Measurements from ENCODE around the gene VGLL2.

The VGLL2 gene

DNA sequence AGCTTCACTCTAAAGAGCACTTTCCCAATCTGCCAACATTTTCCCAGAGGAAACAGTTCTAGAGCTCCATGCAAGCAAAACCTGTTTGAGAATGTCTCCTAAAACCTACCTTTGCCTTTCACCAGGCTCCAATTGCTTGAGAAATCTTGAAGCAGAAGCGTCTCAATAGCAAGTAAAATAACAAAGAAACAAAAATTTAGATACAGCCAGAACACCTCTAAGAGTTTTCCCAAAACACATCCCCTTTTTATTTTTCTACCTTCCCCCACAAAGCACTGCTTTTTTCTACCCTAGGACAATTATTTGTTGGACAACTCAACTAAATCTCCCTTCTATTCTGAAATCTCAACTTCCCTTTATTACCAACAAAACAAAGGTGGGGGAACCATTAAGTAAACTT, 3.6 kb downstream of the VGLL2 start:
- DNase-seq (ENCODE audit: low read depth, low spot score) = no peak

DNA sequence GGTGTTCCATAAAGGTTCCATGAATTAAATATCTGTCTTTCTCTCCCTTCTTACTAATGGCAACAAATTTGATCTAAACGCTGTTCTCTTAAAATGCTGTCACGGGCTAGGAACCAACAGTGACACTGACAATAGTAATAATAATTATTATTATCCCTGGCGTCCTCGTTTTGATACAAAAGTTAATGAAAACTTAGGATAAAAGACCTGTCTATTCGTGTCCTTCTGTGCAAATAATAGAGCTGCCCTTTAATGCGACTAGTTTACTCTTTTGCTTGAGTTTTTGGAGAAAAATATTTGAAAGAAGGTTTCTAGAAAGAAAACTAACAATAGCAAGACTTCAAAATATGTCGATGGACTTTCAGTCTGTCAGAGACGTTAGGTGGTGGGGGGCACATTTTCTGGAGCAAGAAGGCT, 4.3 kb downstream of the VGLL2 start:
- no peak for DNase-seq (ENCODE audit: low read depth, low spot score)

DNA sequence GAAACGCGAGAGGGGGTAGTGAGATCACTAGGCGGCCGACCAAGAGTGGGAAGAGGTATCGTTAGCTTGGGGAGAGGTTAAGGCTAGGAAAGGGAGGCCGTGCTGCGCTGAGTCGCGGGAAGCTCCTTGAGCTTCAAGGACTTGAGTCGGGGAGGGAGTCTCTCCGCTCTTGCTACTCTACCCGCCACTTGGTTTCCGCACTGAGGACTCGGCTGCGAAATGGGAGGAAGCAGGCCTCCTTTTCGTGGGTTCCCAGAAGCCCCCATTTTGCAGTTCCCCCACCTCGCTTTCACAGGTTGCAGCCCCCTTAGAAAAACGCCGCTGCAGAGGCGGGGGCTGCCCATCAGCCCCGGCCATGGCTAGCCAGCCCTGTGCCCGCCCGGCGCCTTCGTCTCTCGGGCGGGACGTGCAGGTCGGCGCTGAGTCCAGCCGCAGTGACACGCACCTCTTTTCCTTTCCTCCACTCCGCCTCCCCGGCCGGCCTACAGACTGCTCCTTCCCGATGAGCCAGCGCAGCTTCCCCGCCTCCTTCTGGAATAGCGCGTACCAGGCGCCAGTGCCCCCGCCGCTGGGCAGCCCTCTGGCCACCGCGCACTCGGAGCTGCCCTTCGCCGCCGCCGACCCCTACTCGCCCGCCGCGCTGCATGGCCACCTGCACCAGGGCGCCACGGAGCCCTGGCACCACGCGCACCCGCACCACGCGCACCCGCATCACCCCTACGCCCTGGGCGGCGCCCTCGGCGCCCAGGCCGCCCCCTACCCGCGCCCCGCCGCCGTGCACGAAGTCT, 4.9 kb downstream of the VGLL2 start:
- no peak for DNase-seq (ENCODE audit: low read depth, low spot score)

DNA sequence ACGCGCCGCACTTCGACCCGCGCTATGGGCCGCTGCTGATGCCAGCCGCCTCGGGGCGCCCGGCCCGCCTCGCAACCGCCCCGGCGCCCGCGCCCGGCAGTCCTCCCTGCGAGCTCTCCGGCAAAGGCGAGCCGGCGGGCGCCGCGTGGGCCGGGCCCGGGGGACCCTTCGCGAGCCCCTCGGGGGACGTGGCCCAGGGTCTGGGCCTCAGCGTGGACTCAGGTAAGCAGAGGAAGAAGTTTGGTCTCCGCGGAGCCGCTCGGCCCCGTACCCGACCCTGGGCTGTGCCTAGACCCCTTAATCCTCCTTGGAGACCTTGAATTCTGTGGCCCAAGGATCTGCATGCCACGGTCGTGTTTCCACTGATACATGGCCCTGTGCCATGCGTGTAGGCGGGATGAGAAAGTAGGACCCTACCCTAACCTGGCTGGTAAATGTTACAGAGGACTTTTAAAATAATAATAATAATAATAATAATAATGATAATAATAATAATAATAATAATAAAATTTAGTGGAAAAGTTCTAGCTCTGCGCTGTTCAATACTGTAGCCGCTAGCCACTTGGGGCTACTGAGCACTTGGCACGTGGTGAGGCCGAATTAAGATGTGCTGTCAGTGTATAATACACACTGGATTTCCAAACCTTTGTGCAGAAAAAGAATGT, 5.6 kb downstream of the VGLL2 start:
- no peak for DNase-seq (ENCODE audit: low read depth, low spot score)

- DNase-seq (ENCODE audit: low read depth, low spot score) = no peak
Observed at GRCh38 chr6:117272032-117272866, 6.9 kb downstream of the VGLL2 start.

DNA sequence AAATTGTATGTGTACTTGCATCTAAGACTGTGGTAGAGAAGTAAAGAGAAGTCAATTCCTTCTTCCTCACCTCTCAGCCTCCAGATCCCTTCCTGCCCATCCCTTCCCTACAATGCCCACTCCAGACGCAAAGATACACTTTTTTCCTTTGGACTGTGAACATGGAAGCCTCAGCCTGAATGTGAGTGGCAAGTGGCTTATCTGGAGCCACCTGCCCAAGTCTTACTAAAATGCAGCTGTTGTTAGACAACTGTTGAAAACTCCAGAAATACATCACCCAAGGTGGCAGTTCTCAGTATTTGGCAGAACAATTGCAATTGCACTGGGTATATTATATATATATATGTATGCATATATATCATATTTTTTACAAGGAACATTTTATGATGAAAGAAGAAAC, 7.5 kb downstream of the VGLL2 start:
- no peak for DNase-seq (ENCODE audit: low read depth, low spot score)

DNA sequence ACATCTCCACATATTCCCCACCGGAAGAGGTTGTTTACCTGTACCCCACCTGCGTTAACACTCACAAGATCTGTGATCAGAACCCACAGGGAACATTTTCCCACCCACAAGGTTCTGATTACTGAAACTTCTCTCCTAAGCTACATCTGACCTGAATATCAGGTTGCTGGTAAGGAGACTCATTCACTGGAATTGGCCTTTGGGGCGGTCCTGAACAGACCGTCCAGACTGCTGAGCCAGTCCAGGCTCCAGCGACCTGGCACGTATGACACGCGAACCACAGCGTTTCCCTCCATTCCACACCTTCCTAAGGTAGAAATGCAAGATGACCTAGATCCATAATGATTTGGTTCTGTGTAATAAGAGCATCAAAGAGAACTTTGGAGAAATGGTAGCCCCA, 9.8 kb downstream of the VGLL2 start:
- no peak for DNase-seq (ENCODE audit: low read depth, low spot score)

GRCh38 chr6:117275711-117276110, 10.4 kb downstream of the VGLL2 start:
- no peak for DNase-seq (ENCODE audit: low read depth, low spot score)

- no peak for DNase-seq (ENCODE audit: low read depth, low spot score)
Observed at GRCh38 chr6:117276778-117277316, 11.5 kb downstream of the VGLL2 start.

- DNase-seq (ENCODE audit: low read depth, low spot score) = no peak
Observed at GRCh38 chr6:117280922-117281321, 15.6 kb downstream of the VGLL2 start.

DNA sequence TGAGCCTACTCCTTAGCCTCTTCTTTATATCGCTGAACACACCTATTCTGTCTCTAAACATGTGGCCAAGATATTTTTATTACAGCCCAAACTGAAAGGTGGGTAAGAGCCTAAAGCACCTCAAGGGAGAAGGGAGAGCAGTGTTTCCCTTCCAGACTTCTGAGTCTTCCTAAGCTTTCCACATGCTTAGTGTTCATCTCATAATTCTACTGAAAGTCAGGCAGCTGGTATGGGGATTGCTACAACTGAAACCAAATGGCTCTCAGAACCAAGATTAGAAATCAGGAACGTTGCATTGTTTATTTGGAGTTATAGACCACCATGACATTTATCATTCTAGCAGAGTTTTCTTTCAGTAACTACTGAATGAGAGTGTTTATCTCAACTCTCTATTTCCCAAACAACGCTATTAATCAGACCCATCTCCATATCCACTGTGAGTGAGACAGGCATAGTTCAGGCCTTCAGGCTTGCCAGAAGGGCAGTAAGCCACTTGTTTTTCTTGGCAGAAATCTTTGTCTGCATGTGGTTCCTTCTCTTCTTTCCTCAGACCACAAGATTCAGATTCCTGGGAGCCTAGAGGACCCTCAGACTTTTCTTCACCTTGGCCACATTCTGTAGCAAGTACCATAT, 22.8 kb downstream of the VGLL2 start:
- DNase-seq (ENCODE audit: low read depth, low spot score) = no peak

DNA sequence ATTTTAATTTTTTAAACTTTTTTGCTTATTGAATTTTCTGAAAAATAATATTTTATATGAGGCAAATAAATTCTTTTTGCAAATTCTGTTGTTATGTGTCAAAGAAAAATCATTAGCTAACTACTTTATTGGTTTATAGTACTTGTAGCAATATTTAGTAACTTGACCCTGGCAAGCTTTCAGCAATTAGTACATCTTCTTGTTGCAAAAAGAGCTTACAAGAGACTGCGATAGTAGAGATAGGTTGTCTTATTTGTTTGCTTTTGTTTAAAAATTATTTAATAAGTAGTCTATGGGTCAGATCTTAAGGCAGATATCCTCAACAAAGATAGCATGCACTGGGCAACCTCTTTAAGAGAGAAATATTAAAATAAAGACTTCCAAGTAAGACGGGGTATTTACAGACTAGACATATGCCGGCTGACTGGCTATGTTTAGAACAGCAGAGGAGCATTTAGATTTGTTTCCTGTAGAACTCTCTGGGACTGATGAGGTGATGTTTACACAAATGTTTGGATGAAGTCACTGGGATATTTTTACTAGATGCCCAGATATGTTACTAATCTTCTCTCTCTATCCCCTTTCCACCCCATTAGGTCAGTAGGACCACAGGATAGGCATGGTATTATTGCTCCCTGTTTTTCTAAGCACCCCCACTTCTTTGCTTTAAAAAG, 25.0 kb downstream of the VGLL2 start:
- no peak for DNase-seq (ENCODE audit: low read depth, low spot score)

DNA sequence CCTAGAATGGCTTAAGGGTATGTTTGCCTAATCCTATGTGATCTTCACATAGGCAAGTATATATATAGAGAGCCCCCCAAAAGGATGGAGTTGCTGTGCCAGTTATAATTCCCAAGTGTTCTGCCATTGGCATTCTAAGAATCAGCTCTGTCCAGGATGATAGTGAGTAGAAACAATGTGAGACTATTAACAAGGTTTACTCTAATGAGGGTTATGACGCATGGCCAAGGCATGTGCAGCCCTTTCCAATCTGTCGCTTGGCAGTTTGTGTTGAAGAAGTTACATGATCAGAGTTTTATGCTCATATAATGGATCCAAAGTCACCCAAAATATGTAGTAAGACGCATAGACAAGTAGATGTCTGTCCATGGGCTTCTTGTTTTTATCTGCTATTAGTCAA, 33.6 kb downstream of the VGLL2 start:
- no peak for DNase-seq (ENCODE audit: low read depth, low spot score)

- no peak for DNase-seq (ENCODE audit: low read depth, low spot score)
Observed at GRCh38 chr6:117303323-117303722, 38.0 kb downstream of the VGLL2 start.

DNA sequence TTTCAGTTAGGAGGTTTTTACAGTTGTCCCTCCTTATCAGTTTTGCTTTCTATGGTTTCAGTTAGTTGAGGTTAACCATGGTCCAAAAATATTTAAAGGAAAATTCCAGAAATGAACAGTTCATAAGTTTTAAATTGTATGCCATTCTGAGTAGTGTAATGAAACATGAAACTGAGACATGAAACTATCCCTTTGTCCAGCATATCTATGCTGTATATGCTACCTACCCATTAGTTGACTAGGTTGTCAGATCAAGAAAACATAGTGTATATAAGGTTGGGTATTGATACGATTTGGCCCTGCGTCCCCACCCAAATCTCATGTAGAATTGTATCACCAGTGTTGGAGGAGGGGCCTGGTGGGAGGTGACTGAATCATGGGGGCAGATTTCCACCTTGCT, 39.1 kb downstream of the VGLL2 start:
- no peak for DNase-seq (ENCODE audit: low read depth, low spot score)

- DNase-seq (ENCODE audit: low read depth, low spot score) = no peak
Observed at GRCh38 chr6:117306227-117306790, 41.0 kb downstream of the VGLL2 start.

DNA sequence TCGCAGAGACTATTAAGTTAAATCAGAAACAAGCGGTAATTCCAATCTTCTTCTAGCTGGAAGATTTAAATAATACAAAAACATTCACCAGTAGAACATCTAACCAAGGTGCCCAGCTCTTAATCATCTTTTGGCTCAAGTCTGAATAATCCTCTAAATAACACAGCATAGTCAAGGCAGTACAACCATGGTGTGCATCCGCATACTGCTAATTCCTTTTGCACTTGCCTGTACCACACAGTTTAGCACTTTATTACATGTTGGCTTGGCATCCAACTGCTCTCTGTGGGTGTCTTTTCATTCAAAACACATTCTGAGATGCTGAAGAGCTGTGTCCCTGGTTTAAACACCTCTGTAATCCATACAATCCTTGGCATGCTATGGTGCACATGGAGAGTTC, 42.3 kb downstream of the VGLL2 start:
- no peak for DNase-seq (ENCODE audit: low read depth, low spot score)

GRCh38 chr6:117309069-117309468, 43.7 kb downstream of the VGLL2 start:
- no peak for DNase-seq (ENCODE audit: low read depth, low spot score)

- DNase-seq (ENCODE audit: low read depth, low spot score) = no peak
Observed at GRCh38 chr6:117309611-117310010, 44.3 kb downstream of the VGLL2 start.

DNA sequence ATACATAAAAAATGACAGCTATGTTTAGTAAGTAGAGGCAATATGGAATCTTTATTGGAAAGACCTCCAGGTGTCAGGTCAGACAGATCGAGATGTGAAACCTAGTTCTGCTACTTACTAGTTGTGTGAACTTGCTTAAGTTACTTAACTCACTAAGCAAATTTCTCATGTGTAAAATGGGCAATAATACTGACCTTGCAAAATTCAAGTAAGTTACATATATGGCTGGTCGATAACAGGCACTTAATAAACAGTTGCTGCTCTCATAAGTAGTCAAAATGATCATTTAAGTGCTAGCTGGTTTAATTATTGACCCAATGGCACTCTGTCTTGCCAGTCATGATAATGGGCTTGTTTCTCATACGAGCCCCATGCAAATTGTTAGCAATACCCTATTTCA, 46.0 kb downstream of the VGLL2 start:
- DNase-seq (ENCODE audit: low read depth, low spot score) = no peak

- DNase-seq (ENCODE audit: low read depth, low spot score) = no peak
Observed at GRCh38 chr6:117311726-117312125, 46.4 kb downstream of the VGLL2 start.
